Renal pelvis (tissue), 12 donors: ENCODE measurements around the gene WNT2B. TPM values are rescaled to one million over a fixed set of nuclear protein-coding genes. Genes with fewer than 3 reads are reported as not detected.
"Not testable (repeated sequence)": the region's sequence is repeated elsewhere in the genome, so short reads cannot be mapped to it uniquely, and the experiment has no call there.

Experiments used
- DNase-seq: peaks from one replicate; pipeline ENCODE4 v3.0.0-alpha.2; 2013
- long read RNA-seq, 16 experiments: transcript quantifications; one replicate each; lab custom pipeline, GENCODE V29; 2026
- polyA plus RNA-seq, 3 donors: library from polyadenylated mRNA; unstranded; fragments of 120-200 nt; gene quantifications; one replicate each; pipeline ENCODE4 v1.2.1, GENCODE V29; 2013; ENCODE audit not compliant: insufficient read length in 3 of 3

Gene WNT2B
- polyA plus RNA-seq: 1 to 10 TPM; 2.9 to 4.6 (median 3.3) TPM
- long read RNA-seq, donor 1, partial matches to known transcripts: 0 of 1 reads
- long read RNA-seq, donor 1, other reads (novel, unspliced or antisense): 0 of 1 reads
- long read RNA-seq, donor 2, partial matches to known transcripts: 14 of 15 reads
- long read RNA-seq, donor 2, other reads (novel, unspliced or antisense): 0 of 15 reads
- long read RNA-seq, donor 3, partial matches to known transcripts: 0 of 1 reads
- long read RNA-seq, donor 3, other reads (novel, unspliced or antisense): 0 of 1 reads
- long read RNA-seq, donor 4, partial matches to known transcripts: 11 of 12 reads
- long read RNA-seq, donor 4, other reads (novel, unspliced or antisense): 0 of 12 reads
- long read RNA-seq, donor 5: 0 reads
- long read RNA-seq, donor 6, partial matches to known transcripts: 0 of 1 reads
- long read RNA-seq, donor 6, other reads (novel, unspliced or antisense): 0 of 1 reads
- long read RNA-seq, donor 7, partial matches to known transcripts: 13 of 16 reads
- long read RNA-seq, donor 7, other reads (novel, unspliced or antisense): 0 of 16 reads
- long read RNA-seq, donor 8, transcript WNT2B-202 (5 exons, 3,818 nt): major isoform, 9 of 19 reads
- long read RNA-seq, donor 8, partial matches to known transcripts: 10 of 19 reads
- long read RNA-seq, donor 8, other reads (novel, unspliced or antisense): 0 of 19 reads
- long read RNA-seq, donor 9: 0 reads
- long read RNA-seq, donor 10, partial matches to known transcripts: 13 of 13 reads
- long read RNA-seq, donor 10, other reads (novel, unspliced or antisense): 0 of 13 reads
- long read RNA-seq, donor 11: 0 reads
- long read RNA-seq, donor 12, partial matches to known transcripts: 11 of 11 reads
- long read RNA-seq, donor 12, other reads (novel, unspliced or antisense): 0 of 11 reads
- long read RNA-seq, donor 13, partial matches to known transcripts: 0 of 1 reads
- long read RNA-seq, donor 13, other reads (novel, unspliced or antisense): 0 of 1 reads
- long read RNA-seq, donor 14: 0 reads
- long read RNA-seq, donor 15, partial matches to known transcripts: 20 of 22 reads
- long read RNA-seq, donor 15, other reads (novel, unspliced or antisense): 0 of 22 reads
- long read RNA-seq, donor 16: 0 reads

GRCh38 chr1:112508278-112509004 is at the start of gene WNT2B:
WNT2B (plus strand) TSS chr1:112508965; CDS start chr1:112509263, 298 bp downstream.
- DNase-seq: no peak

- no peak for DNase-seq
These were observed 48.1 kb upstream of the WNT2B start for GRCh38 chr1:112460615-112461014.

GRCh38 chr1:112461200-112461871 is 47.4 kb upstream of the WNT2B start:
- no peak for DNase-seq

GRCh38 chr1:112462953-112463279 is 45.8 kb upstream of the WNT2B start:
- no peak for DNase-seq

- DNase-seq: no peak
These were observed 44.3 kb upstream of the WNT2B start for GRCh38 chr1:112464501-112464900.

- no peak for DNase-seq
These were observed 43.6 kb upstream of the WNT2B start for GRCh38 chr1:112465122-112465521.

GRCh38 chr1:112466078-112466660 is 42.6 kb upstream of the WNT2B start:
- DNase-seq: peak; percentile 88

GRCh38 chr1:112470324-112470723 is 38.4 kb upstream of the WNT2B start:
- DNase-seq: not testable (repeated sequence)

GRCh38 chr1:112470966-112471365 is 37.8 kb upstream of the WNT2B start:
- no peak for DNase-seq

GRCh38 chr1:112472142-112472541 is 36.6 kb upstream of the WNT2B start:
- DNase-seq: no peak

GRCh38 chr1:112477550-112477949 is 31.2 kb upstream of the WNT2B start:
- no peak for DNase-seq

GRCh38 chr1:112478314-112478713 is 30.5 kb upstream of the WNT2B start:
- no peak for DNase-seq

- not testable (repeated sequence) for DNase-seq
These were observed 22.7 kb upstream of the WNT2B start for GRCh38 chr1:112486063-112486462.

GRCh38 chr1:112487686-112488085 is 21.1 kb upstream of the WNT2B start:
- not testable (repeated sequence) for DNase-seq

- no peak for DNase-seq
These were observed 20.6 kb upstream of the WNT2B start for GRCh38 chr1:112488141-112488540.

- DNase-seq: no peak
These were observed 16.7 kb upstream of the WNT2B start for GRCh38 chr1:112492076-112492475.

GRCh38 chr1:112493351-112493750 is 15.4 kb upstream of the WNT2B start:
- no peak for DNase-seq

- no peak for DNase-seq
These were observed 12.5 kb upstream of the WNT2B start for GRCh38 chr1:112496290-112496689.

- peak; percentile 46 for DNase-seq
These were observed 6.7 kb upstream of the WNT2B start for GRCh38 chr1:112501810-112502641.

- DNase-seq: no peak
These were observed 5.9 kb upstream of the WNT2B start for GRCh38 chr1:112502826-112503225.
